RWPE1 (cell line): ENCODE measurements around the gene SP8.

ENCODE experiments used
- CTCF ChIA-PET: fragments of 350-600 bp; sonication (Branson Sonifier 250); formaldehyde crosslinking; extraction: SDS; loops from one replicate; lab custom pipeline; 2021; lab: Yijun Ruan, JAX
- POLR2A ChIA-PET: fragments of 400-600 bp; formaldehyde crosslinking; extraction: SDS; loops from one replicate; lab custom pipeline; 2020; ENCODE audit warnings: antibody characterized with exemption; ENCODE audit not compliant: low non-redundant PET; lab: Yijun Ruan, JAX
- DNase-seq: peaks from one replicate; pipeline ENCODE4 v3.0.0; 2012; ENCODE audit warnings: low spot score
- H3K27ac ChIP-seq: fragments of 450-650 bp; 2 replicates; pipeline ENCODE4 v1.5.1; 2017
- TF ChIP-seq, protein P1 (sequence below): fragments of 450-650 bp; conservative IDR thresholded peaks from 2 replicates; pipeline ENCODE4 v1.5.1; 2017; ENCODE audit warnings: low read depth, mild to moderate bottlenecking

Gene SP8

GRCh38 chr7:20777377-20778062 lies 9.2 kb downstream of the SP8 start:
- DNase-seq = no peak
- TF ChIP-seq, protein P1, sequence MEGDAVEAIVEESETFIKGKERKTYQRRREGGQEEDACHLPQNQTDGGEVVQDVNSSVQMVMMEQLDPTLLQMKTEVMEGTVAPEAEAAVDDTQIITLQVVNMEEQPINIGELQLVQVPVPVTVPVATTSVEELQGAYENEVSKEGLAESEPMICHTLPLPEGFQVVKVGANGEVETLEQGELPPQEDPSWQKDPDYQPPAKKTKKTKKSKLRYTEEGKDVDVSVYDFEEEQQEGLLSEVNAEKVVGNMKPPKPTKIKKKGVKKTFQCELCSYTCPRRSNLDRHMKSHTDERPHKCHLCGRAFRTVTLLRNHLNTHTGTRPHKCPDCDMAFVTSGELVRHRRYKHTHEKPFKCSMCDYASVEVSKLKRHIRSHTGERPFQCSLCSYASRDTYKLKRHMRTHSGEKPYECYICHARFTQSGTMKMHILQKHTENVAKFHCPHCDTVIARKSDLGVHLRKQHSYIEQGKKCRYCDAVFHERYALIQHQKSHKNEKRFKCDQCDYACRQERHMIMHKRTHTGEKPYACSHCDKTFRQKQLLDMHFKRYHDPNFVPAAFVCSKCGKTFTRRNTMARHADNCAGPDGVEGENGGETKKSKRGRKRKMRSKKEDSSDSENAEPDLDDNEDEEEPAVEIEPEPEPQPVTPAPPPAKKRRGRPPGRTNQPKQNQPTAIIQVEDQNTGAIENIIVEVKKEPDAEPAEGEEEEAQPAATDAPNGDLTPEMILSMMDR = no peak
- no peak overlapping the region for H3K27ac ChIP-seq
- ChIA-PET POLR2A (no interaction called here), CTCF (interaction anchor here (0.5 to 1.7 kb wide), 5 partner anchors 9 to 1052 kb away, joined by 3 to 10 read pairs (median 4); partner anchors contain the start of gene SP8)

DNA sequence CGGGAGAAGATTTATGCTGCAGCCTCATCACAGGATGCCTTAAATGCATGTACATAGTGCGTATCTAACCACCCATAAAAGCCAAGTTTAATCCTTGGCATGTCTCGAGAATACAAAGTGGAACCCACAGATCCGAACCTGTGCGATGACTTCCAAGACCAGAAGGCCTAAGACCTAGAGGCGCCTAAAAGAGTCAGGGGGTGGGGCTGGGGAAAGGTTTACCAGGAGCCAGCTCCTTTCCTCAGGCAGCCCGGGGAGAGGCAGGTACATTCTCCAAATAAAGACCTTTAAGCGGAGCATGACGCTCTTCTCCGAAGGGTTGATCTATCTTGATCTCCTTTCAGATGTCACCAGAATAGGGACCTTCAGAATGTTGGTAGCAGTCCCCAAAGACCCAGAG lies 9.7 kb downstream of the SP8 start:
- TF ChIP-seq, protein P1 = no peak
- ChIA-PET POLR2A (no interaction called here), CTCF (interaction anchor here (0.5 to 1.7 kb wide), 6 partner anchors 10 to 1051 kb away, joined by 3 to 5 read pairs (median 4); partner anchors contain the start of gene SP8)
- H3K27ac ChIP-seq = no peak overlapping the region
- DNase-seq = no peak

DNA sequence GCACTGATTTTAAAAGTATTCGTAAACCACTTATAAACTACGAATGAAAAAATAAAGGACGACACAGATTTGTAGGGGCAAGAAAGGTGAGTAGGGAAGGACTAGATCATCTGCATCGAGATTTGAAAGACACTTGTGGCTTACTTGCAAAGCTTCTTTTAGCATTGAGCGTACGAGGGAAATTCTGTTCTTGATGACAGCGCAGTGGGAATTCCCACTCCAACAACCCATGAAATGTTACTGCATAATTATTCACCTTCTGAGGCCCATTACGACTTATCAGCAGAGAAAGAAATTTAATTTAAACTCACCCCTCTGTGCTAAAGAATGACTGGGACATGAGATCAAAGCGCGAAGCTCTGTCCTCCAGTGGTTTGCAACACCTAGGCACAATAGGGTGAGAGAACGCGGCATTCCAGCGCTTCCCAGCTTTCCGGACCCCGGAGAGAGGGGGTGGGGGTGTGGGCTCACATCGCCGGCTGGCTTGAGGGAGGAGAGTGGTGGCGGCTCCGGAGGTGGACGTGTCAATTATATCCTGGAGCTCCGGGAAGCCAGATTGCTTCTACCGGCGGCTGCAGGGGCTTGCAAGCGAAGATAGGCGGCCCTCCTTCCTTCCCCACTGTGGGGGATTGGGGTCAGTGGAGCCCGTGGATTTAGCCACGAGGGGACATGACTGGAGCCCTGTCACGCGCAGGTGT lies 10.3 kb downstream of the SP8 start:
- TF ChIP-seq, protein P1 = no peak
- DNase-seq = no peak
- H3K27ac ChIP-seq = no peak overlapping the region
- ChIA-PET POLR2A (no interaction called here), CTCF (interaction anchor here (0.6 to 1.7 kb wide), 6 partner anchors 10 to 1028 kb away, joined by 3 to 6 read pairs (median 4); no protein-coding TSS in a partner anchor)

GRCh38 chr7:20754001-20754400 lies 32.7 kb downstream of the SP8 start:
- TF ChIP-seq, protein P1 = no peak
- POLR2A ChIA-PET = no interaction called here
- no peak overlapping the region for H3K27ac ChIP-seq
- CTCF ChIA-PET = no interaction called here
- DNase-seq = no peak

- peak; percentile 13 for DNase-seq
- CTCF ChIA-PET = no interaction called here
- POLR2A ChIA-PET = no interaction called here
- no peak overlapping the region for H3K27ac ChIP-seq
- TF ChIP-seq, protein P1 = no peak
Measured at GRCh38 chr7:20749906-20750305, 36.8 kb downstream of the SP8 start.

- POLR2A ChIA-PET = no interaction called here
- CTCF ChIA-PET = no interaction called here
- no peak overlapping the region for H3K27ac ChIP-seq
Measured at GRCh38 chr7:20748853-20749252, 37.8 kb downstream of the SP8 start.

More at GRCh38 chr7:20748853-20749252, 37.8 kb downstream of the SP8 start:
- no peak for DNase-seq
- TF ChIP-seq, protein P1 = no peak
